ENCODE results near the gene ABHD17C.

Gene ABHD17C

DNA sequence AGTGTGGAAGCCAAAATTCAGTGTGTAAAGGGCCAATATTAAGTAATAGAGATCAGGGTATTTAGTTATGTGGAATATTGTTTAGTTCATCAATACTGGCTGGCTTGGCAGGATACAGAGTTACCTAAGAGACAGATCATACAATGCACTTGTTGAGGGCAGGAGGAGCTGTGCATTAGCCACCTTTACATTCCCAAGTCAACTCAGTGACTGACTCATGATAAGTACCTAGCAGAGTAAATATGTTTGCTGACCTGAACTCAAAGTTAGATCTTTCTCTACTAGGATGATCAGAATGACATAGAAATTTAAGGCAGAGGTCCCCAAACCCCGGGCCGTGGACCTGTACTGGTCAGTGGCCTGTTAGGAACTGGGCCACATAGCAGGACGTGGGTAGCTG lies 3.5 kb upstream of the ABHD17C start:
- DNase-seq = no peak

DNA sequence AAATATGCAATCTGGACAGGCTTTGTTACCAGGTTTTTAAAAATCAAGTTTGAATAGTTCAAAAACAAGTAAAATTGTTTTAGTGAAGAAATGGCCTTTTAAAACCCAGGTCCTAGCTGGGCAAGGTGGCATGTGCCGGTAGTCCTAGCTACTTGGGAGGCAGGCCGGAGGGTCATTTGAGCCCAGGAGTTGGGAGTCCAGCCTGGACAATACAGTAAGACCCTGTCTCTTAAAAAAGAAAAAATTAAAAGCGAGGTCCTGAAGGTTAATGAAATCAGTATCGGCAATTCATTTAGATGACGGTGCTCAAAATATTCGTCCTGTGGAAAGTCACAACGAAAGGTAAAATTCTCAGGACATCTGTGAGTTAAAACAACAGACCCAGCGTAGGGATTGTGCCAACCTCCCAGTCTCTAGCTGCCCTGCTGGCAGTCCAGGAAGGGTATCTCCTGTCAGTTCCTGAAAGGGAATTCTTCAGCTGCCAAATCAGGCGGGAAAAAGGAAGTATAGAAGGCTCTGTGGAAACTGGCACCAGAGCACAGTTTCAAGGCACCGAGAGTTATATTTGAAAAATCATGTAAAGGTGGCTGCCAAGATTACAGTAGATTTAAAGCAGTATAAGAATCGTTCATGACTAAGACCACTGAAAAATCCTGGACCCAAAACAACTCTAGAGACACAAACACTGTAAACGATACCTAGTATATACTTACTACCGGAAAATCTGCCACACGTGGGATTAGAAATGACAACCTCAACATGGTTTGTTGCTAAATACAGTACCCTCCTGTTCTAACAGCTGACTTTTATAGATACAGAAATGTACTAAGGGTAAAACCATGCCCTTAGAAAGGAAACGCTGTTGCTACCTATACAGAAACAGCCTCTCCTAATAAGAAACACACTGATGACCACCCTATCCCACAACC lies 1.2 kb upstream of the ABHD17C start:
- DNase-seq = no peak

DNA sequence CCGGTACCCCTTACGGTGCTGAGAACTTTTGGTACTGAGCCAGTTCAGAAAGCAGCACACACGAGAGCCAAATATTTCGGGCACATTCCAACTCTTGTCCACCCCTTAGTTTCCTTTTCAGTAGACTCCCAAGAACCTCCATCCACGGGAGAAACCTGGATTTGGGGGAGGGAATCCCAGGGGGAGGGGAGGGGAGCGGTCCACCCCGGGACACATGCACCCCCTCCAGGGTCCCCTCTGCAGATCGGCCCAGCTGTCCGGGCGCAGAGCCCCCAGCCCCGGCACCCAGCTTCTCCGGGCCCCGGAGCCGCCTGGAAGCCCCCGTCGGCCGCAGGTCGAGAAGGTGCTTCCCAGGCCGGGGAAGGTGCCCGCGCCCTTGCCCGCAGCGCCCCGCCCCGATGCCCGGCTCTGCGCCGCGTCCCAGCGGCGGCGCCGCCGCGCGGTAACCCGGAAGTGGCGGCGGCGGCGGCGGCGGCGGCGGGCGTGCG lies 455 bp upstream of the ABHD17C start:
- DNase-seq = no peak

DNA sequence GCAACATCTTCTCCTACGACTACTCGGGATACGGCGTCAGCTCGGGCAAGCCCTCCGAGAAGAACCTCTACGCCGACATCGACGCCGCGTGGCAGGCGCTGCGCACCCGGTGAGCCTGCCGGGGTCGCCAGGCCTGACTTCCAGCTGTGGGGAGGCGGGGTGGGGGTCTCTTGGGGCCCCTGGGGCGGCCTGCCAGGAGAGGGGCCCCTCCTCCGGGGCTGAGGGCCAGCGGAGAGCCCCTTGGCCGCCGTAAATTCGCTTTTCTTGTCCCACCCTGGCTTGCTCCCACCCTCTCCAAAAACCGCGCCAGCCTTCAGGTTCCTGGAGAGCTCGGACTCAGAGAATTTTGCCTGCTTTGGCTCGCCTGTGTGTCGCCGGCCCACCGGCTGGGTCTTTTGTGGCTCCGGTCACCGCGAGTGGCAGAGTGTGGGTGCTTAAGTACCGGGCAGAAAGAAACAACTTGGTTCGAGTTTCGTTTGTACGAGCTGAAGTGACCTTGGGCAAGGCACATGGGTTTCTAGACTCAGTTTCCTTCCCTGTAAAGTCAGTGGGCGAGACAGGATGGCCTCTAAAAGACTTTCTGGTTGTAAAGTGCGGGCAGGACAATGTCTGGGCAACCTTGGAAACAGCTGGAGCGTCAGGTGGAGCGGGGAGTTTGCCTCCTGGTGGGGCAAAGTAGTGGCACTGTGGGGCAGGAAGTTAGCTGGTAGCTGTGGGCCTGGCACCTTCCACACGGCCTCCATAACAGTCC lies 976 bp downstream of the ABHD17C start:
- DNase-seq = no peak

DNA sequence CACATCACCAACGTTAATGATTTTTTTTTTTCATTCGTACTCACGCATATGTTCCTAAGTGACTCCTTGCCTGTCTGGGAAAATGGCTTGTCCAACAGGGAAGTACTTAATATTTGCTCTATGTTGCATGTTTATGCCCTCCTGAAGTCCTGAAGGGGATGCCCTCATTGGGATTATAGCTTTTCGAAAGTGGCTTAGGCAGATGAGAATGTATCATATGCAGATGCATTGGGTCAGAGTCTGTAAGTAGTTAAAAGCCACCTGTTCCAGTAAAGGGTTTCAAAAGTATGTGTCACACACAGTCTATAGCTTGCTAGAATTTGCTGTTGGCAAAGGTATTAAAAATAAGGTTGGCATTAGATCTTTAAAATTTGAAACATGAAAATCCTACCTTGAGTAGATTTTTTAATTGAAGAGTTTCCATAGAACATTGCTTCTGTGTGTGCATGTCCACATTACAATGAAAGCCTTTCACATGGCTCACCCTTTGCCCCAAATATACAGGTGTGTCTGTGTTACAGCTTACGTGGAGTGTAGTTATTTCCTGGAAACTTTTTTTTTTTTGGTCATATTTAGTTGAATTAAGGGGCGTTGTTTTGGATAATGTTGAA lies 2.1 kb downstream of the ABHD17C start:
- DNase-seq = no peak

DNA sequence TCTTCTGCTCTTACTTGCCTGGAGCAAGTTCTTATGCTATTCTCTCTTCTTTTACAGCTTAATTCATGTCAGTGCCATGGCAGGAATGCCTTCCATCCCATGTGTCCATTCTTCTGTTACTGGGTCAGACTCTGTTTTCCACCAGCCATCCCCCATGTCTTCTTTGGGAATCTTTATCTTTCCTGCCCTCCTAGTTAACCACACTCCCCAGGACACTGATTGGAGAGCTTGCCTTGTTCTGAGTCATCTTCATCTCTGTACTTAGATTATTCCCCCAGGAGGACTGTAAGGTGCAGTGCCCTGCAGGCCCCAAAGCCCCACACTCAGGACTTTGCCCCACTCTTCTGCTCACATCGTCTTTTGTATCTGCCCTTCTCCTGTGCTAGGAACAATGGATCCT lies 3.6 kb downstream of the ABHD17C start:
- no peak for DNase-seq

DNA sequence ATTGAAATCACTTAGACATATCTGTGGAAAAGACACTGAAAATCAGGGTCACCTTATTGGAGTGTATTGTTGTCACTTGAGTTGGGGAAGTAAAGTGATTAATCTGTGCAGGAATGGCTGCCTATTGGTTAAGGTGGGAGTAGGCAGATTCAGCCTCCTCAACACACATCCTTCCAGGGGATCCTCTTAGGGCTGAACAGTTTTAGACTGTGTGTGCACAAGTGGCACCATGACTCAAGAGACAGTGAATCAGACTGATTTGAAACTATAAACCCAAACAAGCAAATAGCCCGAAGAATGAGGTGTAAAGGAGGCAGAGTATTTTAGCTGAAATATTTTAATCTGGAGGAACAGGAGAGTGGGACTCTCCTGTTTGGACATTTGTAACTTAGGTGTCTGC lies 4.9 kb downstream of the ABHD17C start:
- no peak for DNase-seq

DNA sequence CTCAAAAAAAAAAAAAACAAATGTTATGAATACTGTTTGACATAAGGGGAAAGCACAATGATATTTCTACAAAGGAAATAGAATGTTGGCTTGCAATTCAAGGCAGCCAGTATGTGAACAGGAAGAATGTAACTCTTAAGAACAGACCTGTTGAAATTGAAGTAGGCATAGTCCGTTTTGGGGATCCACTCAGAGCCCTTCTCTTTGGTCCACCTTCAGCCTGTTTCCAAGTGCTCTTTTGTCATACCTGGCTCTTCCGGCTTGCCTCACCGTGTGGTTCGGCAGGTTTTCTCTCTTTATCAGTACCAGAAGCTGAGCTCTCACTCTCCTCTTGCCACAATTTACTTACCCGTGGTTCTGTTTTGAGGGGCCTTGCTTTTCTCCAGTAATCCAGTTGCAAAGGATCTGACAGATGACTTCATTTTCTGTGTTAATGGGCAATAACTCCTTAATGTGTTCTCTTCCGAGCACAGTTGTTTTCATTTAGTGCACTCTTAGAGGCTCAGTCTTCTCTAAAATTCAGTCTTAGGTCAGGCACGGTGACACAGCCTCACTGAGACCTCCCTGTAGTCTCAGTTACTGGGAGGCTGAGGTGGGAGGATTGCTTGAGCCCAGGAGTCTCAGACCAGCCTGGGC lies 6.7 kb downstream of the ABHD17C start:
- DNase-seq = no peak

DNA sequence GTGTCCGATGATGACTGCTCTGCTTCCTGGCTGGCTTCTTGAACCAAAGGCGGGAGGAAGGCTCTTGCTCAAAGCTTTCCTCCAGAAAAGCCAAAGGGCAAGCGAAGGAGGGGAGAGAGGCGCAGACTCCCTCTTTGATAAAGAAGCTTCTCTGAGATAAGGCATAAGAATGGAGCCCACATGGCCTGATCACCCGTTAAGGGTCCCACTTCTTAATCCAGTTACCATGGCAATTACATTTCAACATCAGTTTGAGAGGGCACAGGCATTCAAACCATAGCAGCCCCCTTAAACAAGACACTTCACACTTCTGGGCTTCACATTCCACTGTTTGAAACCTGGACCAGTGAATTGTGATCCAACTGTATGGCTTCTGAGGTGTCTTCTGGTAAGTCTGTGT lies 8.0 kb downstream of the ABHD17C start:
- no peak for DNase-seq

DNA sequence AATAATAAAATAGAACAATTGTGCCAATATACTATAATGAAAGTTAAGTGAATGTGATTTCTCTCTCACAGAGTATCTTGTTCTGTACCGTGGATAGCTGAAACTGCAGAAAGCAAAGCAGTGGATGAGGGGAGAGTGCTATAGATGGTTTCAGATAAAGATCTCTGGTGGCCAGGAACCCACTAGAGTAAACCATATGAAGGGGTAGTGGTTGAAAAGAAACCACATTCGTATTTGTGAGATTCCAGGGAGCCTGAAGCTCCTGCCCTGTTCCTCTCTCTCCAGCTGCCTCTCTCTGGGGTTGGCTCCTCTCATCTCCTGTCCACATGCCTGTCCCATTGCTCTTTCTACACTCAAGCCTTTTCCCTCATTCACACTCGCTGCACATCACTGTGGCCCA lies 8.9 kb downstream of the ABHD17C start:
- no peak for DNase-seq

DNA sequence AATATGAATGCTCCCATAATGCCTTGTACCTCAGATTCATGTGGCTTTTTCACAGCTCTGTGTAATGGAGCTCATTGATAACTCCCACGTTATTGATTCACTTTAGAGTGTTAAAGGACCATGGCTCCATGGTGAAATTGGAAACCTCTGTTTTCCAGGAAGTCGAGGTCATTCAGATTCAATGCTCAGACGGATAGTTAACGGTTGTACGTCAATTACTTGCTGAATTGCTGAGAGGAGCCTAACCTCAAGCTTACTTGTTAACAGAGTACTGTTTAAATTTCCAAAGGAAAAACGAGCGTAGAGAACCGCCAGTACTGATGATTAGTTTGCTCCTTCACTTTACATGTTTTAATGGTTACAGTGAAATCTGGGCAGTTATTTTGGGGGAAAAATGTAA lies 11.1 kb downstream of the ABHD17C start:
- no peak for DNase-seq

DNA sequence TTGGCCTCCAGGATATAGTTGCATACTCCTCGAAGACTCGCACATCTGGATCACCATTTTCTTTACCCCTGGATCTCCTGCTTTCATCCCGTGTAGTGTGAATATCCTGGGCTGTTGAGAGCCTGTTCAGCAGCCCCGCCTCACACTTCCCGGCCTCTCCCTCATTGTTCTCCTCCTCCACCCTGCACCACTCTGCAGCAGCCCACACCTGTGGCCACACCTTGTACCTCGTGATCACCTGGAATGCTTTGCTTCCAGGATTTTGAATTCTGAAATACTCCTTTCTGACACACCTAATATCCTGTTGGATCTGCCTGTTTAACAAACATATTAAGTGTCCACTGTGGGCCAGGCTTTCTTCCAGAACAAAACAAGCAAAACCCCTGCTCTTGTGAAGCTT lies 14.4 kb downstream of the ABHD17C start:
- DNase-seq = no peak

DNA sequence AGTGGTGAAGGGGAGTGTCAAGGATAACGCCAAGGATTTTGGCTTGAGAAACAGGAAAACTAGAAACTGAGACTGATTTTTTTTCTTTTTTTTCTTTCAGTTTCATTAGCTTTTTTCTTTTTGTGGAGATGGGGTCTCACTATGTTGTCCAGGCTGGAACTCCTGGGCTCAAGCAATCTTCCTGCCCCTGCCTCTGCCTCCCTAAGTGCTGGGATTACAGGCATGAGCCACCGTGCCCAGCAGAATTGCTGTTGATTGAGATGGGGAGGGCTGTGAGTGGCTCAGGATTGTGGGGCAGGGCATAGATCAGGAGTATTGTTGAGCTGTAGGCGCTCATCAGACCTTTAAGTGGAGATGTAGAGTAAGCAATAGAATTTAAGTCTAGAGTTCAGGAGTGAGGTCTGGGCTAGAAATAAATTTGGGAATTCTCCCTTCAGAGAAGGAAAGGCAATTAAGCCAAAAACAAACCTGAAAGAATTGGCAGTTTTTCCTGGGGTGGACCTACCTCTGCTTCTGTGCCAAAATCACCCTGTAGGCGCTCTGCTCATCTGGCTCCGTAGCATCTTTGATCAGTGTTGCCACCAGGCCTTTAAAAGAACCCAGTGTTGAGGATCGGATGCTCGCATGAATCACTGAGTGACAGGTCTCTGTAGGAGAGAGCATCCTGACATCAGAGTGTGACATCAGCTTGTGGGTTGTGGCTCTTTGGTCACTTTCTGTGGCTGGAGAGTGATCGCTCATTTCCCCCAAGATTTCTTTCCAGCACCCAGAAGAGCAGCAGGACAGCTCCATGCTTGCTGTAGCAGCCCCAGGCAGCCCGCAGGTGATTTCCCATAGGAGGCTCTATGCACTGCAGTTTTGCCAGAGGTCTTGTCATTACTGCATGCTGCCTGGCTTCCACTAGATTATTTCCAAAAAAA lies 15.8 kb downstream of the ABHD17C start:
- DNase-seq = no peak

DNA sequence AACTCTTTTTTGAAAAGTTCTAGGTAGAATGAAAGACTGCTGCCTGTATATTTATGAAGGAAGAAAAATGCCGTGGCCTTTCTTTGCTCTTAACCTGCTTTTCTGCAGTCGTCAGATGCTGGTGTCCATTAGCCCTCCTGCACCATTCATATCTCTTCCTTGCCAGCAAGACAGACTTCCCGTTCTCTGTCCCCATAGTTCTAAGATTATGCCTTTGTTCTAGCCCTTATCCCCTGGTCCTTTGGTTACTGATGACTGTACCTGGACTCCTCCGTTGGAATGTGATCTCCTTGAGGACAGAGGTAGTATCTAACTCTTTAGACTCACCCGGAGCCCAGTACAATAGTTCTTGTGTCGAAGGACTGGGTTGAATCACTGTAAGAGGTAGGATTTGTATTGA lies 16.8 kb downstream of the ABHD17C start:
- no peak for DNase-seq

DNA sequence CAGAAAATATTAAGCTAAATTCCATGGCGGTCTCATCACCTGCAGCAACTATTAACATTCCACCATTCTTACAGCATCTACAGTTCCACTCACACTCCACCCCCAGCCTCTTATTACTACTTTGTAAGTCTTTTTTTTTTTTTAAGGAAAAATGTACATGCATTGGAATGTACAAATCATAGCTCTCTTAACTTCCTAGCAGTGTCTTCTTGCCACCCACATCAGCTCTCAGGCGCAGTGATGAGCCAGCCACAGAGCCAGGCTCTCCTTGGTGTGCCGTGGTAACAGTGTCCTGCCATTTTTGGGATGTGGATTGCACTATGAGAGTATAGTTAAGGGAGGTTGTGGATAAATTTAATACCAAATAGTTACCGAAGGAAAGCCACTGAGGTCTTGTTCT lies 17.8 kb downstream of the ABHD17C start:
- DNase-seq = no peak

DNA sequence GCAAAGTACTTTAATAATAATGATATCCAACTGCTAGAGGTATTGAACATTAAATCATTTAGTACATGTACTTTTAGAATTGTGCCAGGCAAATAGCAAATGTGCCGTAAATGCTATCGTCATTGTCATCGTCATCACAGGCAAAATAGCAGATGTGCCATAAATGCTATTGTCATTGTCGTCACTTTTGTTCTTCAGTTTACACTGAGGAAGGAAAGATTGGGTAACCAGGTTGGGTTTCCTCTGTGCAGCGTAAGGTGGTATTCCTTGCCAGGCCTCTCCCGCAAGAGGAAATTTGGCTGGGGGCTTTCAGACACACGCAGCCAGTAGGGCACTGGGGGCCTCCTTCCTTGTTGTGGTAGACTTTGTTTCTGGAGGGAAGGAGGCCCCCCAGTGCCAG lies 26.4 kb downstream of the ABHD17C start:
- no peak for DNase-seq

DNA sequence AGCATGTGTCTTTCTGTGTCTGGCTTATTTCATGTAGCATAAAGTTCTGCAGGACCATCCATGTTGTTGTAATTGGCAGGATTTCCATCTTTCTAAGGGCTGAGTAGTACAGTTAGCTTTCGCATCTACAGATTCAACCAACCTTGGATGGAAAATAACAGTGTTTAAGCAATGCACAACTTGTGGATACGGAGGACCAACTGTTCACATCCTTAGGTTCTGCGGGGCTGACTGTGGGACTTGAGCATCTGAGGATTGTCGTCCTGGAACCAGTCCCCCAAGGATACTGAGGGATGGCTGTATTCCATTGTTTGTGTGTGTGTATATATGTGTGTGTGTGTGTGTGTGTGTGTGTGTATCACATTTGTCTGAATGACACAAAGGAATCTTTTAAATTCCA lies 27.7 kb downstream of the ABHD17C start:
- no peak for DNase-seq

DNA sequence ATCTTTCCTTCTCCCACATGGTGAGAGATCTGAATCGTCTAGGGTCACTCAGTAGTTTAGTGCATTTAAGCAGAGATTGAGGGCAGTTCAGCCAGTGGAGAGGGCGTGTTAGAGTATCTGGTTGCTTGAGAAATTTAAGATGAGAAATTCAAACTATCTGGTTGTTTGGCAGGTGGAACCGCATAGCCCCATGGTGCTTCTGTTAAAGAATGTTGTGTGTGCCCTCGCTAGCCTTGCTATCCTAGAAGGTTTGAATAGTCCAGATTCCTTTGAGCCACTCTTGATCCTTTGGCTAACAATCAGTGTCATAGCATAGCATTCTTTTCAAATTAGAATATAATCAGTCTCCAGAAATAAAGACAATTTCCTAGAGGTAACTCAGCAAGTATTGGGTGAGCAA lies 32.1 kb downstream of the ABHD17C start:
- no peak for DNase-seq

DNA sequence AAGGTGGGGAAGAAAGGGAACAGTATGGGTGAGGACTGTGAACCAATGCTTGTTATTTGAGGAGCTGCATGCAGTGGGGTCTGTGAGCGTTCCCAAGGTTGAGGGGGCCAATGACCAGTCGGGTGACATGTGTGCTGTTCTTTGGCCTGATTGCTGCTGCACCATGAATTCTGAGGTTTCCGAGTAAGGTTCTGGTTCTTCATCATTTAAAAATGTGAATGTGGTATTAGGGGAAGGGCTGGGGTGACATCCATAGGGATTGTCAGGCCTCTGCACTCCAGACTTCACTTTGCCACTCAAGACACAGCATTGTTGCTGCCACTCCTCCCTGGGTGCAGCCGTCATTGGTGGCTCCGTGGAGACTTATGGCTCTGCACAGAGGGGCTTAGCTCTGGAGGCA lies 32.5 kb downstream of the ABHD17C start:
- no peak for DNase-seq

DNA sequence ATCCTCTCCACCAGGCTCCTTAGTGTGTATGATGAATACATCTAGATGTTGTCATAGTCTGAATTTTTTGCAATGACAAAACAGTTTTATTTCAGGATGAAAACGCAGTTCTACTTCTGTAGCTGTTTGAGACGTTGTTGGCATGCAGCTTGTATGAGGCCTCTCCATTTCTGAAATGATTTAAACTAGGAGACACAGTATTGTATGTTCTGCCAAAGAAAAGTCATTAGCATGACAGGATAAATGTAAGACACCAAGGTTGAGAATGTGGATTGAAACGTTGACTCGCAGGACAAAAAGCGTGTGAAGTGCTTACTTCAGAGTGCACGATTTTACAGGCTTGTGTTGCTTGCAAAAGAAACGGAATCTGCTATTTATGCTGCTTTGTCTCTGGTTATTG lies 35.3 kb downstream of the ABHD17C start:
- DNase-seq = no peak

DNA sequence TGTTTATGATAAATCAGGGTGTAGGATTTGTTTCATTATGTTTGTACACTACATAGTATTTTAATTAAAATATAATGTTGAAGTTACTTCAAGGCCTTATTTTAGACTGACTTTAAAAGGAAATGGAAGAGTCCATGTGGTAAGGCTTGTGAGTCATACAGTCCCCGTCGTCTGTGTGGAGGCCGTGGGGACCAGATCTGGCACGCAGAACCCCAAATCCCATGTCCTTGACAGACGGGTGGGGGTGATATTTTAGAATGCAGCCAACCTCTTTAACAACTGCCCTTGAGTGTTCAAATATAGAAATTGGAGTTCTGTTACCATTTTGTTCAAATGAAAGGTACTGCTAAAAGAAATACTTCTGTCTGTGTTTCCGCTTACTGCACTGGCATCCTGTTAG lies 35.8 kb downstream of the ABHD17C start:
- no peak for DNase-seq

DNA sequence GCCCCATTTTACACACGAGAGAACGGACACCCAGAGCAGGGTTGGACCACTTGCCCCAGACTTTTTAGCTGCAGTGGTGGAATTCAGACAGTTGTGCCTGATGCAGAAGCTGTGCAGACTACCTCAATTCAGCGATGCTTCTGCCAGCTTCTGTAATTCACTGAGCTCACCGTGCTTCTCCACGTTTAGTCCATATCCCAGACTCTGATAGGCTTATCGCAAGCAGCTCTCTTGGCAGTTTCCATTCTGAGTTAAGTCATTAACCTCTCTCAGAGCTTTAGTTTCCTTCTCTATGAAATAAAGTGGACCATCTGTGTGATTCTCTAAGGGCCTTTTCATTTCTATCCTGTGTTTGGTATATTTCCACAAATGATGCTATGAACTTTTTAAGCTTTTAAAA lies 37.1 kb downstream of the ABHD17C start:
- no peak for DNase-seq
